Activated T-helper 17 cell treated with anti-CD3 and anti-CD28 coated beads, Interleukin-2, amount 50 U/mL, for 72 hours (primary cell): Measurements from ENCODE around the gene DCTN2. TPM values are rescaled to one million over a fixed set of nuclear protein-coding genes. Genes with fewer than 3 reads are reported as not detected.
A peak's percentile ranks its signal among the peaks of the same experiment; 100 is the strongest.
"Not testable (repeated sequence)": the region's sequence is repeated elsewhere in the genome, so short reads cannot be mapped to it uniquely, and the experiment has no call there.

Experiments
- ATAC-seq: fragments of 150-1000 bp; cut with Tn5 transposase; replicated peaks from 2 replicates; pipeline ENCODE4 v1.10.0; 2021; ENCODE audit warnings: mild to moderate bottlenecking, moderate library complexity
- H3K27ac Mint-ChIP-seq: one replicate; pipeline ENCODE4 v1.8.0; 2022; ENCODE audit warnings: mixed read lengths
- H3K27me3 Mint-ChIP-seq: one replicate; pipeline ENCODE4 v1.8.0; 2022; ENCODE audit warnings: mixed read lengths
- H3K36me3 Mint-ChIP-seq: one replicate; pipeline ENCODE4 v1.8.0; 2022; ENCODE audit warnings: low read depth, mild to moderate bottlenecking, mixed read lengths
- H3K4me1 Mint-ChIP-seq: one replicate; pipeline ENCODE4 v1.8.0; 2022; ENCODE audit warnings: mixed read lengths
- H3K4me3 Mint-ChIP-seq: one replicate; pipeline ENCODE4 v1.8.0; 2022; ENCODE audit warnings: mild to moderate bottlenecking, mixed read lengths
- H3K9me3 Mint-ChIP-seq: one replicate; pipeline ENCODE4 v1.8.0; 2022; ENCODE audit warnings: mixed read lengths
- total RNA-seq, 2 donors: library from RNA; stranded (reverse); gene quantifications; one replicate each; pipeline ENCODE4 v1.2.3, GENCODE V29; 2022

The DCTN2 gene
- total RNA-seq, 2 donors from 2014 or later: 78.5 to 96.4 TPM

- H3K4me3 Mint-ChIP-seq: no peak overlapping the region
- ATAC-seq: no peak
- H3K27me3 Mint-ChIP-seq: no peaks in the 10 kb centered on the region
- peak overlapping the region; percentile 8 for H3K27ac Mint-ChIP-seq
- H3K9me3 Mint-ChIP-seq: no peaks in the 10 kb centered on the region
- peaks cover 3% of the 10 kb centered on the region for H3K4me1 Mint-ChIP-seq
- peaks cover 96% of the 10 kb centered on the region for H3K36me3 Mint-ChIP-seq
Observed at GRCh38 chr12:57513266-57513665, 33.7 kb downstream of the DCTN2 start.

DNA sequence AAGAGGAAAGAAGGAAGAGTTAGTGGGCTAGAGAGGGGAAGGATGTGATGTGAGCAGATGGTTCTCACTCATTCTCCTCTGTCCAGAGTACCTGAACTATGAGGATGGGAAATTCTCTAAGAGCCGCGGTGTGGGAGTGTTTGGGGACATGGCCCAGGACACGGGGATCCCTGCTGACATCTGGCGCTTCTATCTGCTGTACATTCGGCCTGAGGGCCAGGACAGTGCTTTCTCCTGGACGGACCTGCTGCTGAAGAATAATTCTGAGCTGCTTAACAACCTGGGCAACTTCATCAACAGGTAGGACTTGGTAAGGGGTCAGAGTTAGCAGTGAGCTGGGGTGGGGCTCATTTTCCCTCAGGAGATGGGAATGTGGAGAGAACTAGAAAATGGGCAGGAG is 34.3 kb downstream of the DCTN2 start:
- Mint-ChIP-seq H3K9me3 (no peaks in the 10 kb centered on the region), H3K36me3 (peaks cover 96% of the 10 kb centered on the region), H3K4me3 (no peak overlapping the region), H3K27me3 (no peaks in the 10 kb centered on the region), H3K4me1 (no peaks in the 10 kb centered on the region), H3K27ac (peak overlapping the region; percentile 8)
- no peak for ATAC-seq

GRCh38 chr12:57511588-57512325 is 35.2 kb downstream of the DCTN2 start:
- H3K4me1 Mint-ChIP-seq: no peaks in the 10 kb centered on the region
- ATAC-seq: peak; percentile 5
- H3K27me3 Mint-ChIP-seq: no peaks in the 10 kb centered on the region
- H3K27ac Mint-ChIP-seq: peak overlapping the region; percentile 81
- H3K36me3 Mint-ChIP-seq: peaks cover 88% of the 10 kb centered on the region
- no peaks in the 10 kb centered on the region for H3K9me3 Mint-ChIP-seq
- no peak overlapping the region for H3K4me3 Mint-ChIP-seq

GRCh38 chr12:57511161-57511560 is 35.8 kb downstream of the DCTN2 start:
- no peaks in the 10 kb centered on the region for H3K27me3 Mint-ChIP-seq
- H3K9me3 Mint-ChIP-seq: no peaks in the 10 kb centered on the region
- ATAC-seq: no peak
- no peaks in the 10 kb centered on the region for H3K4me1 Mint-ChIP-seq
- peaks cover 88% of the 10 kb centered on the region for H3K36me3 Mint-ChIP-seq
- H3K27ac Mint-ChIP-seq: no peak overlapping the region
- H3K4me3 Mint-ChIP-seq: no peak overlapping the region

- H3K27ac Mint-ChIP-seq, H3K27me3 Mint-ChIP-seq, H3K4me1 Mint-ChIP-seq, ATAC-seq, H3K4me3 Mint-ChIP-seq, H3K9me3 Mint-ChIP-seq: not testable (repeated sequence)
- peaks cover 88% of the 10 kb centered on the region for H3K36me3 Mint-ChIP-seq
Observed at GRCh38 chr12:57507796-57508195, 39.2 kb downstream of the DCTN2 start.

GRCh38 chr12:57506541-57506940 is 40.5 kb downstream of the DCTN2 start:
- H3K27me3 Mint-ChIP-seq, H3K9me3 Mint-ChIP-seq, H3K27ac Mint-ChIP-seq: not testable (repeated sequence)

GRCh38 chr12:57502311-57502969 is 44.6 kb downstream of the DCTN2 start:
- not testable (repeated sequence) for H3K4me3 Mint-ChIP-seq, H3K27ac Mint-ChIP-seq, H3K4me1 Mint-ChIP-seq, H3K9me3 Mint-ChIP-seq, ATAC-seq, H3K27me3 Mint-ChIP-seq
- peaks cover 93% of the 10 kb centered on the region for H3K36me3 Mint-ChIP-seq

More at GRCh38 chr12:57506541-57506940, 40.5 kb downstream of the DCTN2 start:
- H3K36me3 Mint-ChIP-seq: peaks cover 88% of the 10 kb centered on the region
- H3K4me1 Mint-ChIP-seq, ATAC-seq, H3K4me3 Mint-ChIP-seq: not testable (repeated sequence)

DNA sequence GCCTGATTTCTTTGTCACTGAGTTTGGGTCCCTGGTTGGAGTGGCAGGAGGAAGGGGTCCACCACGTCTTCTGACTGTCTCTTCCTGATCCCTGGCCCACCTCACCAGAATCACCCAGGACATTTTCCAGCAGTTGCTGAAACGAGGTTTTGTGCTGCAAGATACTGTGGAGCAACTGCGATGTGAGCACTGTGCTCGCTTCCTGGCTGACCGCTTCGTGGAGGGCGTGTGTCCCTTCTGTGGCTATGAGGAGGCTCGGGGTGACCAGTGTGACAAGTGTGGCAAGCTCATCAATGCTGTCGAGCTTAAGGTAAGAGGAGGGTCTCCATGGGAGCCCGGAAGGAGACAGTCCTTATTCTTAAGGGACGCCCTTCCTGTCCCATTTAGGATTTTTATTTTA is 46.8 kb downstream of the DCTN2 start:
- no peak overlapping the region for H3K27ac Mint-ChIP-seq
- ATAC-seq: no peak
- peaks cover 5% of the 10 kb centered on the region for H3K4me1 Mint-ChIP-seq
- no peak overlapping the region for H3K4me3 Mint-ChIP-seq
- no peaks in the 10 kb centered on the region for H3K27me3 Mint-ChIP-seq
- H3K9me3 Mint-ChIP-seq: no peaks in the 10 kb centered on the region
- H3K36me3 Mint-ChIP-seq: peaks cover 99% of the 10 kb centered on the region

DNA sequence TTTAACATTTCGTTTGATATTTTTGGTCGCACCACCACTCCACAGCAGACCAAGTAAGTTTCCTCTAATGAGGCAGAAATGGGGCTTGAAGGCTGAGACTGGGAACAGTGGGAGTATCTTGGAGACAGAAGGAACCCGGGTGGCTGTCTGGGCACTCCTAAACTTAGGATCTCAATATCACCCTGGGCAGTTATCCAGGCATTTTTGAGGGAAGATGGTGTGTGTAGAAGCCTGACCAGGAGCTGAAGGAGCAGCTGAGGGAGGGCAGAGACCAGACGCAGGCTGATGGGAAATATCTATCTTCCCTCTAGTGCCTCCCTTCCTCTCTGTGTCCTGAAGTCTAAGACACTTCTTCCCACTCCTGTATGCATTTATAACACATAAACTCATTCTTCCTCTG is 48.4 kb downstream of the DCTN2 start:
- H3K9me3 Mint-ChIP-seq: no peaks in the 10 kb centered on the region
- H3K4me3 Mint-ChIP-seq: no peak overlapping the region
- peaks cover 5% of the 10 kb centered on the region for H3K4me1 Mint-ChIP-seq
- H3K27ac Mint-ChIP-seq: peak overlapping the region; percentile 24
- no peaks in the 10 kb centered on the region for H3K27me3 Mint-ChIP-seq
- H3K36me3 Mint-ChIP-seq: peaks cover 97% of the 10 kb centered on the region
- ATAC-seq: no peak

DNA sequence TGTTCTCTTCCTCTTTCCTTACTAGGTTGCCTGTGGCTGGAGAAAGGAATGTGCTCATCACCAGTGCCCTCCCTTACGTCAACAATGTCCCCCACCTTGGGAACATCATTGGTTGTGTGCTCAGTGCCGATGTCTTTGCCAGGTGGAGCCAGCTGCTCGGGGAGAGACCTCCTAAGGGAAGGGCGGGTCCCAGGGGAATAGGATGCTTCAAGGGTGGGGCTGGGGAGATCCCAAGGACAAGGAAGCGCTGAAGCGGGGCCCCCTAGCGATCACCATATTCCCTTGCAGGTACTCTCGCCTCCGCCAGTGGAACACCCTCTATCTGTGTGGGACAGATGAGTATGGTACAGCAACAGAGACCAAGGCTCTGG is 48.9 kb downstream of the DCTN2 start:
- Mint-ChIP-seq H3K27ac (peak overlapping the region; percentile 24), H3K27me3 (no peaks in the 10 kb centered on the region), H3K36me3 (peaks cover 93% of the 10 kb centered on the region), H3K4me3 (no peak overlapping the region), H3K9me3 (no peaks in the 10 kb centered on the region), H3K4me1 (peaks cover 5% of the 10 kb centered on the region)
- ATAC-seq: no peak

DNA sequence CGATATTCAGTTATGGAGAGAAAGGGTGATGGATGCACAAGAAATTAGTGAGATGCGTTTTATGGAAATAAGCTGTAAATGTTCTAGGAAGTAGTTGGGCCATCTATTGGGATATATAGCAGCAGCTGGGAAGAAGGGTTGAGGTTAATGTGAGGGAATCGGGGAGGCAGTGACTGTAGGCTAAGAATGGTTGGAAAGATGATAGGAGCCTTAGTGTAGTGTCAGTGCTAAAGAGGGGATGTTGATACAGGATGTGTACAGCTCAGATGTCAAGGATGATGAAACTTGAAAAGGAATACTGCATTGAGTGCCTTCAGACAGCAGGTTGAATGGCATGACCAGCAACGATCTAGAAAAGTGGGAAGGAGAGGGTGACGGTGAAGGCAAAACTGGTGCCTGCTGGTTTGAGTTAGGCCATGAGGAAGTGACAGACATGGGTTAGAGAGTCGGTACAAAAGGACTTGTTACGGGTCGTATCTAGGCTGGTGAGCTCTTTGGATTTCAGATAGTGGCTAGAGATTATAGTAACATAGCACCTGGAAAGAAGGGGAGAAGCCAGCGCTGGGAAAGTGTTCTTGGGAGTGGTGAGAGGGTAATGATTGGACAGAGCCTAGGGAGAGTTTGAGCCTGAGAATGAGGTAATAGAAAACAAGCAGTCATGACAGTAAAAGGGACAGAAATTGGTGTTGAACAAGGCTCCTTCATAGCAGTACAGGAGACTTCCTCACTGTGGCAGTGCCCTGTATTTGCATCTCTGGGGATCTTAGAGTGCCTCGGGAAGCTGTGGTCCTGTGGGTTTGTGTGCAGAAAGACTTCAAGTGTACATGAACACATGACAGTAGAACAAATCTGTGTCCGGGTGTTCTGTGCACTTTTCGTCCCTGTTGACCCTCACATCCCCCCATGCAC is 49.5 kb downstream of the DCTN2 start:
- Mint-ChIP-seq H3K27me3 (no peaks in the 10 kb centered on the region), H3K4me1 (peaks cover 5% of the 10 kb centered on the region), H3K36me3 (peaks cover 93% of the 10 kb centered on the region), H3K9me3 (no peaks in the 10 kb centered on the region), H3K4me3 (no peak overlapping the region), H3K27ac (peak overlapping the region; percentile 24)
- ATAC-seq: no peak

GRCh38 chr12:57496822-57497221 is 50.2 kb downstream of the DCTN2 start:
- Mint-ChIP-seq H3K4me1 (peaks cover 5% of the 10 kb centered on the region), H3K27ac (no peak overlapping the region), H3K36me3 (peaks cover 93% of the 10 kb centered on the region), H3K9me3 (no peaks in the 10 kb centered on the region), H3K27me3 (no peaks in the 10 kb centered on the region), H3K4me3 (no peak overlapping the region)
- ATAC-seq: peak; percentile 37

- H3K27me3 Mint-ChIP-seq, H3K9me3 Mint-ChIP-seq, H3K4me3 Mint-ChIP-seq, H3K27ac Mint-ChIP-seq, ATAC-seq: not testable (repeated sequence)
- peaks cover 10% of the 10 kb centered on the region for H3K4me1 Mint-ChIP-seq
- H3K36me3 Mint-ChIP-seq: peaks cover 93% of the 10 kb centered on the region
Observed at GRCh38 chr12:57495051-57495701, 51.8 kb downstream of the DCTN2 start.
